Measurements from ENCODE around the gene MYO3B.

Gene MYO3B

GRCh38 chr2:170163411-170164065 is 14.4 kb upstream of the MYO3B start:
- no peak for DNase-seq (ENCODE audit: low read depth in 2 of 2)

DNA sequence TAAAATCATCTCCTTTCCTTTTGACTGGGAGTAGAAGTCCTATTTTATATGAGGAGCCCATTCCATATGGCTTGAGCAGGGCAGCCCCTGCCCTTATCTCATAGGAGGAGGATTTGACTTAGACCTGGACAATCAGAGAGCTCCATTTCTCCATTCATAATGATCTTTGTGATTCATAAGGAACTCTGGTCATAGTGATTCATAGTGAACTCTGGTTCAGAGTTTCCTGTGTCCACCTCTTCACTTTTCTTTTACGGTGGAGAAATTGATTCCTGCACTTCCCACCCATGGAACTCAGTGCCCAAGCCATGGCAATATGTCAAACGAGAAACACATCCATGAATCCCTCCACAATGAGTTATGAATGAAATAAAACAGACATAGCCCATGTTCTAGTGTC is 12.8 kb upstream of the MYO3B start:
- no peak for DNase-seq (ENCODE audit: low read depth in 2 of 2)

GRCh38 chr2:170166735-170167134 is 11.2 kb upstream of the MYO3B start:
- no peak for DNase-seq (ENCODE audit: low read depth in 2 of 2)

DNA sequence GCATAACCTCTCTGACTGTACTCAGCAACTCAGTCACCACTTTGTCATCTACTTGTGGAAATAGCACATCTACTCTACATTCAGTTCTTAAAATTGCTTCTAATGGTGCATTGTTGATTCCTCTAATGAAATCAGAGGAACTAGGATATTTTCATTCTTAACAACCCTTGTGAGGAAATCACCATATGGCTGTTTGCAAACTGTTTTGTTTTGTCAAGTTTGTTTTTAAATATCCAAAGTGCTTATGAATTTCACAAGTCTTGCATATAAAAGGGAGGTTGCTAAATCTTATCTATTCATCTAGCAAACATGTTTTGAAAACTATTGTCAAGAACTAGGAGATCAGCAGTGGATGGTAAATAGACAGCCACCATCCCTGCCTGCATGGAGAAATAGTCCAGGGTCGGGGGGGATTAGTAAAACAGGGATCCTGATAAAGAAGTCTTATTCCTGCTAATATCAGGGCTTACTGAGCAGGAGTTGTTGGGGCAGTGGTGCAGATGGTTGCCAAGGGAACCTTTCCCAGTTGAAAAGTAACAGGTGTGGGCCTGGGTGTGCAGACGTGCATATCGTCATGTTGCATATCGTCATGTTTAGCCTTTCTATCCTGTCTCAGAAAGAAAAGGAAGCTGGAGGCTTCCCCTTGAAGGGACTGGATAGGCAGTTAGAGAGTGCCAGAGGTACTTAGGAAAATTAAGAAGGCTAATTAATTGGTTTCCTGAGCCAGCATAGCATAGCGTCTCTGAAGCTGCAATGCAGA is 7.5 kb upstream of the MYO3B start:
- DNase-seq (ENCODE audit: low read depth in 2 of 2) = no peak

GRCh38 chr2:170176212-170176611 is 1.7 kb upstream of the MYO3B start:
- DNase-seq (ENCODE audit: low read depth in 2 of 2) = no peak

DNA sequence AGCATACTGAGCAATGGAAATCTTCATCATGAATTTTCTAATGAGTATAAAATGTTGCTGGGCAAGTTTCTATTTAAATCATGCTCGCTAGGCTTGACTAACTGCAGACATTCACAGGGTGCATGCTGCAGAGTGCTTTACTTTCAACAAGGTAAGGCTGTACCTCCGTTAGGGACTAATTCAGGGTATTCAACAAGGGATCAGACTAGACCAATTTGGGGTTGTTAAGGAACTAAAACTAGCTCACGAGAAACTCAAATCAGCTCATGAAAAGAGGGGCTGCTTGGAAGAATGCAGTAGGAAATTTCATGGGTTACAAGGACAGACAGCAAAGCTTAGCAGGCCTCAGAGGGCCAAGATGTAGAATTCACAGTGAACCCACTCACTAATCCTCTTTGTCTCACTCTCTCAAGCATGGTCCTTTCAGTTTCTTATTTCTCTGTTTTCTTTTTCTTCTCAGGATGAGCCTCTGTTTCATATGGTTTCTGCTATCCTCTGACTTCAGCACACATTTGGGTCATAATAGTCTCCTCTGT is 2.2 kb downstream of the MYO3B start:
- no peak for DNase-seq (ENCODE audit: low read depth in 2 of 2)

- DNase-seq (ENCODE audit: low read depth in 2 of 2) = no peak
Measured at GRCh38 chr2:170181602-170182001, 3.7 kb downstream of the MYO3B start.

DNA sequence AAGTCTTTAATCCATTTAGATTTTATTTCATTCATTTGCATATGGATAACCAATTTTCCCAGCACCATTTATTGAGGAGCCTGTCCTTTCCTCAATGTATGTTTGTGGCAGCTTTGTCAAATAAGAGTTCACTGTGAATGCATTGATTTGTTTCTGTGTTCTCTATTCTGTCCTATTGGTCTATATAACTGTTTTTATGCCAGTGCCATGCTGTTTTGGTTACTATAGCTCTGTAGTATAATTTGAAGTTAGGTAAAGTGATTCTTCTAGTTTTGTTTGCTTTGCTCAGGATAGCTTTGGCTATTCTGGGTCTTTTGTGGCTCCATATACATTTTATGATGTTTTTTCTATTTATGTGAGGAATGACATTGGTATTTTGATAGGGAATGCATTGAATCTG is 7.4 kb downstream of the MYO3B start:
- no peak for DNase-seq (ENCODE audit: low read depth in 2 of 2)

GRCh38 chr2:170189757-170190156 is 11.8 kb downstream of the MYO3B start:
- no peak for DNase-seq (ENCODE audit: low read depth in 2 of 2)

GRCh38 chr2:170190172-170190571 is 12.2 kb downstream of the MYO3B start:
- no peak for DNase-seq (ENCODE audit: low read depth in 2 of 2)

GRCh38 chr2:170191166-170191866 is 13.4 kb downstream of the MYO3B start:
- no peak for DNase-seq (ENCODE audit: low read depth in 2 of 2)

GRCh38 chr2:170196963-170197362 is 19.0 kb downstream of the MYO3B start:
- DNase-seq (ENCODE audit: low read depth in 2 of 2) = no peak

DNA sequence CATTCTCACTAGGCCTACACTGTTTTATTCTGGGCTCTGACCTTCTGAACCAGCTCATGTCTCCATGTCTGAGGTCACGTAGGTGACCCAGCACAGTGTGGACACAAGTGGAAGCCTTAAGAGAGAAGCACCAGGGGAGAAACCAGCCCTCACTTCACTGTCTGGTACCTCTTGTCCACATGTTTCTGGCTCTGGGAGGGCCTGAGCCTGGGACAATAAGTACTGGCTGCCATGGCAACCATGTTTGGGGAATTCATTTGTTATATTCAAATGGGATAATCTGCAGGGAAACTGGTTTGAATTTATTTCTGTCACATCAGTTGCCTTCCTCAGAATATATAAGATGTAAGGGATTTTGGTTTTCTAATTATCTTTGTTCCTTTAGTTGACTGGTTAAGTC is 23.3 kb downstream of the MYO3B start:
- DNase-seq (ENCODE audit: low read depth in 2 of 2) = no peak

GRCh38 chr2:170201734-170202393 is 23.9 kb downstream of the MYO3B start:
- DNase-seq (ENCODE audit: low read depth in 2 of 2) = no peak

- DNase-seq (ENCODE audit: low read depth in 2 of 2) = no peak
Measured at GRCh38 chr2:170202437-170202836, 24.5 kb downstream of the MYO3B start.

- DNase-seq (ENCODE audit: low read depth in 2 of 2) = no peak
Measured at GRCh38 chr2:170204298-170204951, 26.5 kb downstream of the MYO3B start.

GRCh38 chr2:170206246-170206645 is 28.3 kb downstream of the MYO3B start:
- DNase-seq (ENCODE audit: low read depth in 2 of 2) = no peak

DNA sequence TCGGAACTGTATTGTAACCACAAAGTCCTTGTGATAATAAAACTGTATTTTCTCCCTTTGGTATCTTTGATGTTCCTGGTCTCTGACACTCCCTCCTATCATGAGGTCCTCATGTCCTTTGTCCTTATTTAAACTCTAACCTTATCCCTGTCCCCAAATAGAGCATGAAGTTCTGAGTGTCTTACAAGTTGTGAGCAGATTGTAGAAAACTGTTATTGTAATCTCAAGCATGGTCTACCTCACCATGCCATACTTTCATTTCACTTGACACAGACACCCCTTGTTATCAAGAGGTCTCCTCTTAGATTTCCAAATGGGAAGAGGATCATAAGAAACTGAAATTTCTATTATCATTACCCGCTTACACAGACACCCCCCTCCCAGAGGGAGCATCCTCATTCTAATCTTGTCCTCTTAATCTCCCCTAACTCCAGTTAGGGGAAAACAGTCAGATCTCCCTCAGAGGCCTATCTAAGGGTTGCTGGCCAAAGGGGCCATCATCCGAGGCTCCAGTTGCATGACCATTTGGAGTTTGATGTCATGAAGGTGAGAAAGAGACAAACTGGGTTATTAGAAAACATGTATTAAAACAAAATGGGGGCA is 29.0 kb downstream of the MYO3B start:
- DNase-seq (ENCODE audit: low read depth in 2 of 2) = no peak

DNA sequence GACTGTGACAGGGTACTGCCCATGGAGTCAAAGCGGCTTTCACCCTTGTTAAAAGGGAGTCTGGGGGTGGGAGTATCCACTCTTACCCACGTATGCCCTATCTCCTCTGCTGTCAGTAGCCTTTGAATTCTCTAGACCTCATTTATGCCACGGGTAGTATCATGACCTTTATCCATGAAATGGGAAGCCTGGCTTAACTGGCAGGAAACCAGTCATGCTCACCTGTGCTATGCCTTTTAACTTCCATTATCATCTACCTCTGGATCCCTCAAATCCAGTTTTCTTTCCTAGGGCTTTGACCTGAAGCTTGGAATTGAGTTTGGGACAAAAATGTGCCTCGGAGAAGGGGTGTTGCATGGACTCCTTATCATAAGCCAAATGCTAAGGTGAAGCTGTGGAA is 30.0 kb downstream of the MYO3B start:
- DNase-seq (ENCODE audit: low read depth in 2 of 2) = no peak

- DNase-seq (ENCODE audit: low read depth in 2 of 2) = no peak
Measured at GRCh38 chr2:170208967-170209366, 31.0 kb downstream of the MYO3B start.

- no peak for DNase-seq (ENCODE audit: low read depth in 2 of 2)
Measured at GRCh38 chr2:170212625-170213280, 34.8 kb downstream of the MYO3B start.
